Measurements from ENCODE around the gene FEN1.

Gene FEN1

DNA sequence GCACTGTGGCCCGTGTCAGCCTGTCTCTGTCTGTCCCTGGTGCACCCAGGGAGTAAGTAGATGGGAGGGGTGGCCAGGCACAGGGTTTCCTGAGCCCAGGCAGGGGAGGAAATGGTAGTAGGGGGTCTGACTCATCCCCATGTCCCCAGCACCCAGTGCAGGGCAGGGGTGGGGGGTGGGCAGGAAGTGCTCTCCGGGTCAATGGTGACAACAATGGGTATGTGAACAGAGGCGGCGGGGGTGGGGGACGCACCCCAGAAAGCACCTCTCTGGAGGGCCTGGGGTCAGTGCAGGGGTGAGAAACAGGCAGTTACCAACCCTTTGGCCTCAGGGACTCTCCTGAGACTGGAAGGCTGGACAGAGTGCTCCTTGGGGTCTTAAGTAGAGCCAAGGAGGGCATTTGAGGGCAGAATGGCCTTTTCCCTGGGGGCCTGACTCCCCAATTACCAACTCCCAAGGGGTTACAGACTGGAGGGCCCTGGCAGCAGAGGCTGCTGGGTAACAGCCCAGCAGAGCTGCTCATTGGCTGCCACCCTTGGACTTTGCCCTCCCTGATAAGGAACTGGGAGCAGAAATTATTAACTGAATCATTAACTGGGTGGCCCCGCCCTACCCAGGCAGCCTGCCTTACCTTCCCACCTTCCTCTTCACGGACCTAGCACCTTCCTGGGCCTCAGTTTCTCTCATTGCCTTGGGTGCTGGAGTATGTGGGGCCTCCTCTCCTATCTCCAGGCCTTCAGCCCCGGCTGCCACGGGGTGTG, 36.1 kb upstream of the FEN1 start:
- peak; percentile 76 for DNase-seq (ENCODE audit: low spot score)

DNA sequence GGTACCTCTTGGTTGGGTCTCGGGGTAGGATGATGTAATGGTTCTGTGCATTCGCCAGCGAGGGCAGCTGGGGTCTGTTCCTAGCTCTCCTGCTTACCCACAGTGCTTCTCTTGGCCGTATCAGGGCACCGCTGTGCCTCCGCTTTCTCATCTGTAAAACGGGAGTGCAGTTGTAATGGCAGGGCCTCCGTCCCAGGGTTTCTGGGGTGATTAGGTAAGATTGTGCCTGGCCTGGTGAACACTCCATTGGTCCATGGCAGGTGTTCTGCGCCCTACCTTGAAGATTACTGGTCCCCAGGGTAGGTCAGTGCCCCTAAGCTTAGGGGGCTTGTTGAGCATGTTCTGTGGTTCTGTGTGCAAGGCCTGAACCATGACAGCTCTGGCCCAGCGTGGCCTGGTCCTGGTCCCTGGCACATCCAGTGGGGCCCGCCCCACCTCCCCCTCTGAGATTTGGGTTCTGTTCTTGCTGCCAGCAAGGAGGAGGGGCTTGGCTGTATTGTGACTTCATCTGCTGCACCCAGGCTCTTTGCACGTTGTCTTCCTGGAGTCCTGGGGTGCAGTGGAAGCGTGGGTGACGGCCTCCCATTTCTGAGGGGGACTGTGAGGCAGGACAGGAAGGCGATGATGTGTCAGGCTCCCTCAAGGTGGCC, 35.4 kb upstream of the FEN1 start:
- DNase-seq (ENCODE audit: low spot score) = no peak

DNA sequence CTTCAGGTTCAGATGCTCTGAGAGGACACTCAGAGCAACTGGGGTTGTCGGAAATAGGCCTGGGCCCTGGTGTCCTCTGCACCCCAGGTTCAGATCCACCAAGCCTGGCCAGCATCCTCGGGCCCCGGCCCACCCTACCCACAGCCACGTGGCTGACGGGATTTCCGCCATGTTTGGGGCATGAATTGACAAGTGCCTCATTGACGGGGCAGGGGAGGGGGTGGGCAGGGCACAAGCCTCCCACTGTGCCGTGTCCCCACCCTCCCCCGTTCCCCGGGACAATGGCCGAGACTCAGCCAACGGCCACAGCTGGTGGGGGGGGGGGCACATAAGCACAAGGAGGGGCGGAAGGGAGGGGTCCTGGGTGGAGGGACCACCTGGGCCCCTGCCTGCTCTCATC, 31.8 kb upstream of the FEN1 start:
- DNase-seq (ENCODE audit: low spot score) = no peak

DNA sequence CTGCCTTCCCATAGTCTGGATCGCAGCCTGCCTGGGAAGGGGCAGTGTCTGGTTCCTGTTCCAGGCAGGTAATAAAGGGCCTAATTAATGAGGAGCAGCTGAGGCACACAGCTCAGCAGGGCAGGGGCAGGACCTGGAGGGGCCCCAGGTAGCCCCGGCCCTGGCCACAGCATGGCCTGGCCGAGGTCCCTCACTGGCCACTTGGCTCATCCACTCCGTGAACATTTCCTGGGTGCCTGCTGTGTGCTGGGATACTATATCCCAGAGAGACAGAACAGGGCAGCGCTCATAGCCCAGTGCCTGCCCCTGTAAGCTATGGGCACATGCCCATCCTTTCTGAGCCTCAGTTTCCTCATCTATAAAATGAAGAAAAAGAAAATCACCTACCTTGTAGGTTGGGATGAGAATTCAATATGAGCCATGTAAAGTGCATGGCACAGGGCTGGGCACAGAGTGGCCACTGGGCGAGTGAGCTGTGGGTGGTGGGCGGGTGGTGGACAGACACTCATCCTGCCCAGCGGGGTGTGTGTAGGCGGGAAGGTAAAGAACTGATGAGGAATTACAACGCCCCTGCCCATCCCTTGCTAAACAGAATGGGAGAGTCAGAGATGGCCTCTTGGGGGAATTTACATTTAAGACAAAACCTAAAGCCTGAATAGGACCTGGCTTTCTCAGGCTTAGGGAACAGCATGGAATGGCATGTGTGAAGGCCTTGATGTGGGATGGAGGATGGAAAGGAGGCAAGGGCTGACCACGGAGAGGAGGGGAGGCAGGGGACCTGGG, 31.1 kb upstream of the FEN1 start:
- DNase-seq (ENCODE audit: low spot score) = no peak

DNA sequence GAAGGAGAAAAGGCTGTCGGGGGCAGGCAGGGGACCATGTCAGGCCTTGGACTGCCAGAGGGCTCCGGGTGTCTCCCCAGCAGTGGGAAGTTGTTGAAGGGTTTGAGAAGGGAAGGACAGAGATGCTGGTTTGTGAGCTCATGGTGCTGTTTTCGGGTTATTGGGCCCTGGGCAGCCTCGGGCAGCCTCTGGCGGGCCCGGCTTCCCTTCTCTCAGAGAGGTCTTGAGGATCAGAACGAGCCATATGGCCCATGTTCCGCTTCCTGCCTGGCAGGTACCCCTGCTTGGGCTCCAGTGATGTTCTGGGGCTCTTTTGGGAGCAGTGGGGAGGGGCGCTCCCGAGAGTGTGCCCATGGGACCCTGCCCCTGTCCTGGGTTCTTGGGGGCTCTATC, 30.5 kb upstream of the FEN1 start:
- DNase-seq (ENCODE audit: low spot score) = no peak

DNA sequence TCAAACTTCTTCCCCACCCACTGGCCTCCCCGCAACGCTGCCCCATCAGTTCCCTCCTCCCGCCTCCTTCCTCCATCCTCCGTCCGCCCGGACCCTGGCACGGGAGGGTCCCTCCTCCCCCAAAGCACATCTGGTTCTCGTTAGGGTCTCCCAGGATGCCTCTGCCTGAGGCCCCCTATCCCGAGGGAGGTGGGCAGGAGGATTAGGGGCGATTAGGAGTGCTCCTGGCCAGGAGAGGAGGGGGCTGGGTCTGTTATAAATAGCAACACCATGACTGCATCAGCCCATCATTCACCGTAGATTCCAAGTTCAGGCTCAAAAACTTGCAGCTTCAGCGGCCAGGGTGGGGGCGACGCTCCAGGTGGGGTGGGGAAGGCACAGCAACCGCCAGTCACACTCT, 29.9 kb upstream of the FEN1 start:
- DNase-seq (ENCODE audit: low spot score) = no peak

DNA sequence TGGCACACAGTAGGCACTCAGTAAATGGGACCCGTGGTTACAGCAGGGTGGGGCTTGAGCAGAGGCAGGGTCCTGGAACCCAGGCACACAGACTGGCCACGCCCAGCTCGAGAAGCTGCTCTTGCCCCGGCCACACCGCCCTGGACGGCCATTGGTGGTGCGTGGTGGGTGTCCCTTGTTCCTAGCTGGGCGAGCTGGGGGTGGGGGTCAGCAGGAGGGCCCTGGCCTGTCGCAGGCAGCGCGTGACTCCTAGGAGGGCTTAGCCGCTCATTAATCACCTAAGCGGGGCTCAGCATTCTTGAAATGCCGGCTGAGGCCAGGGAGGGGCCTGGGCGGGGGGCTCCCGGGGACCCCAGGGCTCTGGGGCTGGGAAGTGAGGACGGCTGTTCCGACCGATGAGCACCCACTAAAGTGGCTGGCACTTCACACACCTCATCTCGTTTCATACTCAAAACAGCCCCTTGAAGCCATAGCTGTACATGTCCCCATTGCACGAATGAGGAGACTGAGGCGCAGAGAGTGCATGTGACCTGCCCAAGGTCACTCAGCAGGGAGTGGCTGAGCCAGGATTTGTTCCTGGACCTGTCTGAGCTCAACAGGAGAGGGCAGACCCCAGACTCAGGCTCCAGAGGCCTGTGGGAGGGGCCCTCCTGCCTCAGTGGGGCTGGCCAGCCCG, 28.6 kb upstream of the FEN1 start:
- no peak for DNase-seq (ENCODE audit: low spot score)

DNA sequence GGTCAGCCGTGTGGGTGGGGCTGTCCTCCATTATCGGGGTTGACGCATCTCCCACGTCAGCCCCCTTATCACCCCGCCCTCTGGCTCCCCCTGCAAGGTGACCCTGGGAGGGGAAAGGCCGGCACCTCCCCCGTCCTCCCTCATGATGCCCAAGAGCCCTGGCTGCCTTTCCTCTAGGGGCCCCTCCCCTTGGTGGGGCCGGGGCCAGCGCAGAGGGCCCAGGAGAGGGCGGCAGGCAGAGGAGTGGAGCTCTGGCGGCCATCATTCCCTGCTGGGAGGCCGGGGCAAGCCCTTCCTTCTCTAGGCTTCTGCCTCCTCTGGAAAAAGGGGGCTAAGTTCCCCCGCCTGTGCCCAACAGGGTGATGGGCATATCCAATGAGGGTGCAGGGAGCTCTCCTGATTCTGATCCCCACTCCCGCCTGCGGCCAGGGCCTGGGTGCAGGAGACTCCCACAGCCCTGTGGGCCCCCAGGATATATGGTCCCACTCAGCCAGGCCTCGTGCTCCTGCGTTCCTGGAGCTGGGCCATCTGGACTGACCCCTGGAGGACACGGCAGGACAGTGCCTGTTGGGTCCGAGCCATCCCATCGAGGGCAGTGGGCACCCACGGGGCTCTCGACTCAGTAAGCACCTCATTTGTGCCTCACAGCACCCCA, 28.0 kb upstream of the FEN1 start:
- no peak for DNase-seq (ENCODE audit: low spot score)

DNA sequence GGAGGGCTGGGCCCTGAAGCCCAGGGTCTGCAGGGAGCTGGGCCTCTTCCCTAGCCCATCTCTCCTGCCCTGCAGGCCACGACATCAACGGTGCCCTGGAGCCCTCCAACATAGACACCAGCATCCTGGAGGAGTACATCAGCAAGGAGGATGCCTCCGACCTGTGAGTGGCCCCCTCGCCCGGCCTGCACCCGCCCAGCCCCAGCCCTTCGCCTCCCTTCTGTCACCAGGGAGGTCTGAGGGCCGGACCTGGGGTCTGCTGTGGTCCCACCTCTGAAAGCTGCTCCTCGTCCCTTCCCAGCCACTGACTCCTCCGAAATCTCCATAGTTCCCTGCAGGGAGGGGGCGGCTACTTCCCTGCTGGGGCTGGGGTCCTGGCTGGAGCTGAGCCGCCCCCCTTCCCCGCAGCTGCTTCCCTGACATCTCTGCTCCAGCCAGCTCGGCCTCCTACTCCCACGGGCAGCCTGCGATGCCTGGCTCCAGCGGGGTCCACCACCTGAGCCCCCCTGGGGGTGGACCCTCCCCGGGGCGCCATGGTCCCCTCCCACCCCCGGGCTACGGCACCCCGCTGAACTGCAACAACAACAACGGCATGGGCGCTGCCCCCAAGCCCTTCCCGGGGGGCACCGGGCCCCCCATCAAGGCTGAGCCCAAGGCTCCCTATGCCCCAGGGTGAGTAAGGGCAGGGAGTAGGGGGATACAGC, 27.0 kb upstream of the FEN1 start:
- DNase-seq (ENCODE audit: low spot score) = no peak

DNA sequence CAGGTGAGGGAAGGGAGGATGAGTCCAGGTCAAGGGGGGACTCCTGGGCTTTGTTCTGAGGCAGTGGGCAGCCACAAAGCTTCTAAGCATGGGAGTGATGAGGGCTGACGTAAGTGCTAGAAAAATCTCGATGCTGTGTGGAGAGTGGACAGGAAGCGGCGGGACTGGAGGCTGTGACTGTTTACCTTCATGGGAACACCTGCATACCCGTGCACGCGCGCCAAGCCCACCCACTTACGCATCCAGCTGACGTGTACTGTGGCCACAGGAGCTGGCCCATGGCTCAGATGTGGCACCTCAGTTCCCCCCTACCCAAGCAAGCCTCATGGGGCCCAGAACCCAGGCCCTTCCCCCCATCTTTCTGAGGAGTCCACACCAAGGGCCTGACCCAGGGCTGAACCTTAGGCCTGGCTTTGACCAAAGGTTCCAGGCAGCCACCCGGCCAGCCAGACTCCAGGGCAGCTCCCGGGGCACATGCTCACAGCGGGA, 26.3 kb upstream of the FEN1 start:
- DNase-seq (ENCODE audit: low spot score) = no peak

DNA sequence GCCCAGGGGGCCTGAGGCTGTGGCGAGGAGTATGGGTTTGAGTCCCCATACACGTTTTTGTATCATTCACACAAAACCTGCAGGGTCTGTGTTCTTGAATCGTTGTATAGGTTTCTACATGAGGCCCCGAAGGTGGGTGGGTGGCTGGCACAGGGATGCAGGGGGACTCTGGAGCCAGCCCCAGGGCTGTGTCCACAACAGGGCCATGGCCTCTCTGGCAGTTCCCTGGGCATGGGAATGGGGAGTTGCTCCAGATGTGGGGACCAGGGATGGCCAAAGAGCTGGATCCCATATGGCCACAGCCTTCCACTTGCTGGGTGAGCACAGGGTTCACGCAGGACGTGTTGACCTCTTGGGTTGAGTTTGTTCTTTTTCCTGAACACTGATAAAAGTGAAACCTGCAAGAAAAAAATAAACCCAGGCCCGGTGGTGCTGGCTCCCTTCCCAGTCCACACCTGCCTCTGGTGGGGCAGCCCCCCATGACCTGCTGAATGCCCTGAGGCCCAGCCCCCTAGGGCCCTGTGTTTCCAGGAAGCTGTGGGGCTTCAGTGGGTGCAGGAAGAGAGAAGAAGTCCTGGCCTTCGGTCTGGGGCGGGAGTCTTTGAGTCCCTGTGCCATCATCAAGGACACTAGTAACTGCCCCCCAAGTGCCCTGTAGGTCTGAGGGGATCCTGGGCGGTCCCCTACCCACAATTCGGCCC, 24.2 kb upstream of the FEN1 start:
- DNase-seq (ENCODE audit: low spot score) = no peak

DNA sequence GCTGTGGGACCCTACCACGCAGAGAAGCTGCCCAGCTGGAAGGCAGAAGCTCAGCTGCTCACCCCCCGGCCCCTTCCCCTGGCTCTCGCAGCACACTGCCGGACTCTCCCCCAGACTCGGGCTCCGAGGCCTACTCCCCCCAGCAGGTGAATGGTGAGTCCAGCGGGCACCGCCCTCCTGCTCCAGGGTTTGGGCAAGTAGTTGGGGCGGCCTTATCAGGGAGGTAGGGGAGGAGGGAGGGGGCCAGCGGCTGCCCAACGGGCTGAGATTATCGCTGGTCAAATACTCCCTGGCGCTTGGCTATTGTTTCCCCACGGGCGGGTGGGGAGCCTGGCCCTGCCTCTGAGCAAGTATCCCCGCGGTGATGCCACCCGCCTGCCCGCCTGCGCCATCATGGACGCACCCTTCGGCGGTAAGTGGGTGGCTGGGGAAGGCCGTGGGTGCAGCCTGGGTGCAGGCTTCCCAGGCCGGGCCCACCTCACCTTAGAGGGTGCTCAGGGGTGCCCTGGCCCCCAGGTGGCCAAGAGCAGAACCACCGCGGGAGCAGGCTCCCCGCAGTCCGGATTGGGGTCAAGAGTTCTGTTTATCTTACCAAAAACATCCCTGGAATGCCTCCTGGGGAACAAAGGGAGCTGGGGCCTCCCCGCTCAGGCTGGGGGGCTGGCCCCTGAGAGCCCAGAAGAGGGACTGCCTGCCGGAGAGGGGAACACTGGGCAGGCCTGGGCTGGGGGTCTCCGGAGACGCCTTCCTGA, 23.4 kb upstream of the FEN1 start:
- no peak for DNase-seq (ENCODE audit: low spot score)

DNA sequence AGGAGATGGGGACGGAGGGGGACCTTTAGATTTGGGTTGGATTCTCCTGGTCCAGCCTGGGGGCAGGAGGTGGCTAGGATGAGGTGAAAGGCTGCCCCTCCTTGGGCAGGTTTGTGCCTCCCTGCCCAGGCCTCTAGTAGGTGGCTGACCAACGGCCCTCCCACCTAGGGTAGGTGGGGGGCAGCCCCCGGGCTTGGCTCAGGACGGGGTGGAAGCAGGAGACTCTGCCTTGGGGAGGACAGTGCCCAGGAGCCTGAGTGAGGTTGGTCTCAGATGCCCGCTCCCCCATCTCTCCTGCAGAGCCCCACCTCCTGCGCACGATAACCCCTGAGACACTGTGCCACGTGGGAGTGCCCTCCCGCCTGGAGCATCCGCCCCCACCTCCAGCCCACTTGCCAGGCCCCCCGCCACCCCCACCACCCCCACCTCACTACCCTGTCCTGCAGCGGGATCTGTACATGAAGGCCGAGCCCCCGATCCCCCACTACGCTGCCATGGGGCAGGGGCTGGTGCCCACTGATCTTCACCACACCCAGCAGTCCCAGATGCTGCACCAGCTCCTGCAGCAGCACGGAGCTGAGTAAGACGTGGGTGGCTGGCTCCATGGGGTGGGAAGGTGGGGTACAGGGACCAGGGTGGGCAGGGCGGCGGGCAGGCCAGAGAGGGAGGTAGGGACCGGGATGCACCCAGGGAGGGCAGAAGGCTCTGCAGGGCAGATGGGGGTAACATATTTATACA, 22.6 kb upstream of the FEN1 start:
- DNase-seq (ENCODE audit: low spot score) = no peak

DNA sequence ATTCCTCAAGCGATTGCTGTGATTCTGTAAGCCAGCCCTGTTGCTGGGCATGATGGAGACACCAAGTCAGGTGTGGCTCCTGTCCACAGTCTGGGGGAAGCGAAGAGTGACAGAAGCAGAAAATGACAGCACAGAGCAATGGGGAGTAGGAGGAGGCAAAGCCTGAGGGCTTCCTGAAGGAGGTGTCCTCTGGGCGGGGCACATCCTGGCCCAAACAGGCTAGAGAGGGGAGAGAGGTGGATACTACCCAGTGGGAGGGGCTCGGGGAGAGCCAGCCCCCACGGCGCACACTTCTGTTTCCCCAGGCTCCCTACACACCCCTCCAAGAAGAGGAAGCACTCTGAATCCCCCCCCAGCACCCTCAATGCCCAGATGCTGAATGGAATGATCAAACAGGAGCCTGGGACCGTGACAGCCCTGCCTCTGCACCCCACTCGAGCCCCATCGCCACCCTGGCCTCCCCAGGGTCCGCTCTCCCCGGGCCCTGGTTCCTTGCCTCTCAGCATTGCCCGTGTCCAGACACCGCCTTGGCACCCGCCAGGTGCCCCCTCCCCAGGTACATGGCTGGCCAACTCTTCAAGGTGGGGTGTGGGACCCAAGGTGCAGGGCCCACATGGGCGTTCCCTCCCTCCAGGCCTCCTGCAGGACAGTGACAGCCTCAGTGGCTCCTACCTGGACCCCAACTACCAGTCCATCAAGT, 21.4 kb upstream of the FEN1 start:
- no peak for DNase-seq (ENCODE audit: low spot score)

DNA sequence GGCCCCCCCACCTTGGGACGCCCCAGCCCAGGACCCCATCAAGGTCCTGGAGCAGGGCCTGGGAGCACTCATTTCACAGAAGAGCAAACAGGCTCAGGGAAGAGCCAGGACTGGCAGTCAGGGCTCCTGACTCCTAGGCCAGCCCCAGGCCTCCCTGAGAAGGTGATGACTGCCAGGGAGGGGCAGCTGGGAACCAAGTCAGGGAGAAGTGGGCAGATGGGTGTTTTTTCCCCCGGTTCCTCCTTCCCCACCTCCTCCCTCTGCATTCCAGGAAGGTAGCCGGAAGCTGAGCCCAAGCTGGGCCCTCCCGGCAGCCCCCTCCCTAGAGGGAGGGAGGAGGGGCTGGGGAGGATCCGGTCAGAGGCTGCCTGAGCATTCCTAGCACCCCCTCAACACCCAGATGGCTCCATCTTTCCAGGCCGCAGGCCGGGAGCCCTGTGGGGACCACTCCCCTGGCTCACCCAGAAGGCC, 20.7 kb upstream of the FEN1 start:
- no peak for DNase-seq (ENCODE audit: low spot score)

DNA sequence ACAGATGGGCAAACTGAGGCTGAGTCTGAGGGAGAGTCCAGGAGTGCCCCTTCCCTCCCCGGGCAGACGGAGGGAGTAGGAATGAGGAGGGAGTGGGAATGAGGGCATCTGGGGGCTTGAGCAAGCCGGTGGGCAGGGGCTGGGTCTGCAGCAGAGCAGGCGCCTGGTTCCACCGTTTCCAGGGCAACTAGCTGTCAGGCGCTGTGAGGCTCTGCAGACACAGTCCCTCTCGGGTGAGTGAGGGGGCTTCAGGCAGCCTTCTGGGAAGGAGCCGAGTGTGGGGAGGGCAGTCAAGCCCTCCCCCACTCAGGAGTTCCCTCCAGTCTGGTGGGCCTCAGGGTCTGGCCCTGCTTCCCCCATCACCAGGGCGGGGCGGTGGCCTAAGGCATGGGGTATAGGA, 19.4 kb upstream of the FEN1 start:
- DNase-seq (ENCODE audit: low spot score) = no peak

DNA sequence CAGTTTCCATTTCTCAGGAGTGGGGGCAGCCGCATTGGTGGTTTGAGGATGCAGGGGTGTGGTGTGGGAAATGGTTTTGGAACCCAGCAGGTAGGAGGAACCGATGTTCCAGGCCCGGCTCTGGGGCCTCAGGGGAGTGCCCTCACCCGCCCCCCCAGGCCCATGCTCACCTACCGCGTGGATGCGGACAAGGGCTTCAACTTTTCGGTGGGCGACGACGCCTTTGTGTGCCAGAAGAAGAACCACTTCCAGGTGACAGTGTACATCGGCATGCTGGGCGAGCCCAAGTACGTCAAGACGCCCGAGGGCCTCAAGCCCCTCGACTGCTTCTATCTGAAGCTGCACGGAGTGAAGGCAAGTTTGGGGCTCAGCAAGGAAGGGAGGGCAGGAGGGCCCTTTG, 18.9 kb upstream of the FEN1 start:
- no peak for DNase-seq (ENCODE audit: low spot score)

DNA sequence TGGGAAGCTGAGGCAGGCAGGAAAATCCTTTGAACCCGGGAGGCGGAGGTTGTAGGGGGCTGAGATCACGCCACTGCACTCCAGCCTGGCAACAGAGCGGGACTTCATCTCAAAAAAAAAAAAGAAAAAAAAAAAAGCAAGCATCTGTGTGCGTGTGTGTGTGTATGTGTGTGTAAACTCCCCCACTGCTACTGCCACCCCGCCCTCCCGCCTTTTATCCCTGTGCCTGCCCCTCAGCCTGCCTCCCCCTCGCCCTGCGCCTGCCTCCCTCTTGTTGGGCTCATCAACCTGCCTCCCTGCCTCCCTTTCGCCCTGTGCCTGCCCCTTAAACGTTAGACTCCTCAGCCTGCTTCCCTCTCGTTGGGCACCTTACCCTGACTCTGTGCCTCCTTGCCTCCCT, 18.3 kb upstream of the FEN1 start:
- DNase-seq (ENCODE audit: low spot score) = no peak

All from kidney capillary endothelial cell (primary cell).